HFFc6 (cell line): ENCODE measurements around the gene BLOC1S6. TPM values are rescaled to one million over a fixed set of nuclear protein-coding genes. Genes with fewer than 3 reads are reported as not detected.

Experiments
- DNase-seq: peaks from one replicate; pipeline ENCODE4 v3.0.0-alpha.2; 2018
- H3K27ac Mint-ChIP-seq: 2 replicates; pipeline ENCODE4 v1.8.0; 2020; ENCODE audit warnings: mild to moderate bottlenecking, mixed read lengths
- H3K27me3 Mint-ChIP-seq: 2 replicates; pipeline ENCODE4 v1.8.0; 2021; ENCODE audit warnings: mild to moderate bottlenecking, moderate library complexity, mixed read lengths; ENCODE audit not compliant: insufficient read depth
- H3K36me3 Mint-ChIP-seq: 2 replicates; pipeline ENCODE4 v1.8.0; 2021; ENCODE audit warnings: low read depth, mixed read lengths
- H3K4me1 Mint-ChIP-seq: 2 replicates; pipeline ENCODE4 v1.8.0; 2020; ENCODE audit warnings: low read depth, mixed read lengths
- H3K4me3 Mint-ChIP-seq: 2 replicates; pipeline ENCODE4 v1.8.0; 2020; ENCODE audit warnings: mild to moderate bottlenecking, moderate library complexity, mixed read lengths
- H3K9me3 Mint-ChIP-seq: 2 replicates; pipeline ENCODE4 v1.8.0; 2020; ENCODE audit warnings: mild to moderate bottlenecking, mixed read lengths
- total RNA-seq, 6 experiments: library from RNA; stranded (reverse); fragmentation: NEBNext Ultra II Directional; extraction: Animal tissue kit (Norgen Biotek cat#: 25700); gene quantifications; 2 replicates in 1 of 6; 3 replicates in 5 of 6; pipeline ENCODE4 v1.2.3, GENCODE V29; 2021
- TF ChIP-seq, protein P1 (sequence below): fragments of 200-600 bp; sonication (generic); IDR thresholded peaks from 2 replicates; pipeline ENCODE4 v1.5.0; 2021; ENCODE audit warnings: antibody characterized with exemption, mild to moderate bottlenecking

The BLOC1S6 gene
- total RNA-seq, 6 experiments from 2014 or later = 55.2 to 67.2 (median 59.4) TPM

- Mint-ChIP-seq H3K4me1 (peaks cover 33% of the 10 kb centered on the region), H3K36me3 (peaks cover 4% of the 10 kb centered on the region; the same call in 1 of the 2 replicates), H3K9me3 (no peaks in the 10 kb centered on the region), H3K4me3 (peak overlapping the region; percentile 90), H3K27ac (peak overlapping the region; percentile 100), H3K27me3 (no peaks in the 10 kb centered on the region)
- TF ChIP-seq, protein P1, sequence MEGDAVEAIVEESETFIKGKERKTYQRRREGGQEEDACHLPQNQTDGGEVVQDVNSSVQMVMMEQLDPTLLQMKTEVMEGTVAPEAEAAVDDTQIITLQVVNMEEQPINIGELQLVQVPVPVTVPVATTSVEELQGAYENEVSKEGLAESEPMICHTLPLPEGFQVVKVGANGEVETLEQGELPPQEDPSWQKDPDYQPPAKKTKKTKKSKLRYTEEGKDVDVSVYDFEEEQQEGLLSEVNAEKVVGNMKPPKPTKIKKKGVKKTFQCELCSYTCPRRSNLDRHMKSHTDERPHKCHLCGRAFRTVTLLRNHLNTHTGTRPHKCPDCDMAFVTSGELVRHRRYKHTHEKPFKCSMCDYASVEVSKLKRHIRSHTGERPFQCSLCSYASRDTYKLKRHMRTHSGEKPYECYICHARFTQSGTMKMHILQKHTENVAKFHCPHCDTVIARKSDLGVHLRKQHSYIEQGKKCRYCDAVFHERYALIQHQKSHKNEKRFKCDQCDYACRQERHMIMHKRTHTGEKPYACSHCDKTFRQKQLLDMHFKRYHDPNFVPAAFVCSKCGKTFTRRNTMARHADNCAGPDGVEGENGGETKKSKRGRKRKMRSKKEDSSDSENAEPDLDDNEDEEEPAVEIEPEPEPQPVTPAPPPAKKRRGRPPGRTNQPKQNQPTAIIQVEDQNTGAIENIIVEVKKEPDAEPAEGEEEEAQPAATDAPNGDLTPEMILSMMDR = no peak
- DNase-seq = no peak
Measured at GRCh38 chr15:45589256-45589655, 2.1 kb downstream of the BLOC1S6 start.

- Mint-ChIP-seq H3K4me3 (no peak overlapping the region), H3K27me3 (no peaks in the 10 kb centered on the region), H3K27ac (no peak overlapping the region; the same call in 1 of the 2 replicates), H3K4me1 (peaks cover 14% of the 10 kb centered on the region), H3K9me3 (no peaks in the 10 kb centered on the region), H3K36me3 (peaks cover 14% of the 10 kb centered on the region)
- TF ChIP-seq, protein P1 = no peak
- peak; percentile 9 for DNase-seq
Measured at GRCh38 chr15:45594319-45594718, 7.1 kb downstream of the BLOC1S6 start.

DNA sequence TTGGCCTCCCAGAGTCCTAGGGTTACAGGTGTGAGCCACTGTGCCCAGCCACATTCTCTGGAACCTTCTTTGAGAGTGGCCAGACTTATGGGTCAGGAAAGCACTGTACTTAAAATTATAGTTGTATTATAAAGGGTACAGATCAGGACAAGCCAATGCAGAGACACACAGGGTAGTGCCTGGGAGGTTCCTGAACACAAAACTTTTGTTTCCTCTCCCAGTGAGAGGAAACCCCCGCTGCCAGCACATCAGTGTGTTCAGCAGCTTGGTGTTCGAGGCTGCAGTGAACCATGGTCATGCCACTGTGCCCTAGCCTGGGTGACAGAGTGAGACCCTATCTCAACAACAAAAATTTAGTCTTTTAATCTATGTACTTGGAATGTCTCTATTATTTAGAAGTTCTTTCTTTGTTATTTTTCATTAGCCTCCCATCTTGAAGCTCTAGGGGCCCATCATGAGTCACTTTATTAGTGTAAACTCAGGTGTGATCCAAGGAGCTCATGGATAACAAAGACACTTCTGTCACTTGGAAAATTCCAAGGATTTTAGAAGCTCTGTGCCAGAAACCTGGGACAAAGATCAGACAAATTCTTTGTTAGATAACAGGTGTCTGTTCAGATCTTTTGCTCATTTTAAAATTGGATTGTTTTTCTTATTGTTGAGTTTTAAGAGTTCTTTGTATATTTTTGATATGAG lies 7.8 kb downstream of the BLOC1S6 start:
- Mint-ChIP-seq H3K27ac (no peak overlapping the region), H3K36me3 (peaks cover 14% of the 10 kb centered on the region), H3K4me1 (peaks cover 10% of the 10 kb centered on the region), H3K9me3 (no peaks in the 10 kb centered on the region), H3K27me3 (no peaks in the 10 kb centered on the region), H3K4me3 (no peak overlapping the region)
- TF ChIP-seq, protein P1 = no peak
- no peak for DNase-seq

DNA sequence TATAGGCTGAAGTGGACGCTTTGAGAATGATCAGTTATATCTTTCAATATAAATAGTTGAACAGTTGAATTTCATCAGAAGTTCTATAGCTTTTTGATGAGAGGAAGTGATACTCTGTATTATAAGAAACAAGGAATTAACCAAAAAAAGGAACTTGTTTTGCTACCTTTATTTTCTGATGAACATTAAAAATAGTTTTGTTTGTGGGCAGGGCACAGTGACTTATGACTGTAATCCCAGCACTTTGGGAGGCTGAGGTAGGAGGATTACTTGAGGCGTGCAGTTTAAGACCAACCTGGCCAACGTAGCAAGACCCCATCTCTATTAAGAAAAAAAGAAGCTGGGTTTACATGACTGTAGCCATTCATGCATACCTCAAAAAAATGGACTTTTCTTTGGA lies 16.7 kb downstream of the BLOC1S6 start:
- Mint-ChIP-seq H3K9me3 (no peaks in the 10 kb centered on the region), H3K27me3 (no peaks in the 10 kb centered on the region; the same call in 1 of the 2 replicates), H3K36me3 (peaks cover 5% of the 10 kb centered on the region; the same call in 1 of the 2 replicates), H3K4me3 (no peak overlapping the region), H3K4me1 (peaks cover 7% of the 10 kb centered on the region), H3K27ac (no peak overlapping the region)
- TF ChIP-seq, protein P1 = no peak
- no peak for DNase-seq

- peak overlapping the region; percentile 16; the same call in 1 of the 2 replicates for H3K27ac Mint-ChIP-seq
Measured at GRCh38 chr15:45604326-45604725, 17.1 kb downstream of the BLOC1S6 start.

More at GRCh38 chr15:45604326-45604725, 17.1 kb downstream of the BLOC1S6 start:
- DNase-seq = no peak
- Mint-ChIP-seq H3K4me1 (peaks cover 7% of the 10 kb centered on the region), H3K4me3 (no peak overlapping the region), H3K27me3 (no peaks in the 10 kb centered on the region; the same call in 1 of the 2 replicates), H3K9me3 (no peaks in the 10 kb centered on the region), H3K36me3 (peaks cover 5% of the 10 kb centered on the region; the same call in 1 of the 2 replicates)
- TF ChIP-seq, protein P1 = no peak
